ENCODE data around the gene HSD3B7.
"Not testable (repeated sequence)": the region's sequence is repeated elsewhere in the genome, so short reads cannot be mapped to it uniquely, and the experiment has no call there.

The HSD3B7 gene

DNA sequence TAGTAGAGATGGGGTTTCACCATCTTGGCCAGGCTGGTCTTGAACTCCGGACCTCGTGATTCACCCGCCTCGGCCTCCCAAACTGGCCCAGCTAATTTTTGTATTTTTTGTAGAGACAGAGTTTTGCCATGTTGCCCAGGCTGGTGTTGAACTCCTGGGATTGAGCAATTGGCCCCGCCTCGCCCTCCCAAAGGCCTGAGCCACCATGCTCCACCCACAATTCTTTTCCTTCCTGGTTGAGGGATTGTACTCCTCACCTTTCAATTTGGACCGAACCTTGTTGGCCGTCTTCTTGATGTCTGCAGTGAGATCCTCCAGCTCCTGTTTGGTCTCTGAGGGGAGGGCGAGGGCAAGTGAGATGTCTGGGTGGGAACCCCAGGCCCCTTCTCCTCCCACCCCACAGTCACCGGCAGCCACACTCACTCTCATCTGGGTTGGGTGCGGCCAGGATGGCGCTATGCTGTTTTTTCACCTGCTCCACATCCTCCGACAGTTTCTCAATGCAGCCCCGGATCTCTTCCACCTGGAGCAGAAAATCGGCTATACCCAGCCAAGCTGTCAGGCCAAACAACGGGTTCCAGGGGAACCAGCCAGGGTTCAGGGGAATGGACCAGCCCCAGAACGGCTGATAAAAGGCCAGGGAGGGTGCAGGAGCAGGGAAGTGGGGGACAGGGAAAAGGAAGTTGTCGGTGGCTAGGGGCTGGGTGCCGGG lies 15.8 kb downstream of the HSD3B7 start:
- DNase-seq (ENCODE audit: low spot score) = no peak

DNA sequence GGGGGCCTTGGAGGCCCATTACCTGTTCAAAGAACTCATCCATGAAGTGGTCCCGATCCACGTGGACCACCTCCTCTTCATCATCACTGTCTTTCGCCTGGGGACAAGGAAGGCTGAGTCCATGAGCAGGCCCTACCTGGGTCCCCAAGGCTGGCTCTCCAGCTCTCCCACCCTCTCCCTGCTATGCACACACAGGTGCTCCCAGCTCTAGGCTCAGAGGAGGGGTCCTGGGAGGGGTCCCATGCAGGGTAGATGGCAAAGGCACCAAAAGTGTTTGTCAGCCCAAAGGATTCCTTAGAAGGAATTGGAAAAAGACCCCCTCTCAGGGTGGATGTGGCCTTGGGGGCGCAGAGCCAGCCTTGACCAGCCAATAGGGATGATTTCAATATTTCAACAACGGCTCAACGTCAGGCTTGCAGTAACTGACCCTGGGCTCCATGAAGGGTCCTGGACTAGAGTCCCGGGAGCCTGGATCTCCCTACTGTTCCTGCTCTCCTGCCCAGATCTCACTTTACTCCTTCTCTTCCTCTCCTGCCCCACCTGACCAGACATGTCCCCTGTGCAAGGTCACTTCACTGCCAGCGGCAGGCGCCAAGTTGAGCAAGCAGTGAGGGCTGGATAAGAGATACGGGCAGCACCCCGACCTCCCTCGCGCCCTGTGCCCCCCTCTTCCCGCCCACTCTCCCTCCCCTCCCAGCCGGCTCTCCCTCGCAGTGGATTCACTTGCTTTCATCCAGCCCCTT lies 16.7 kb downstream of the HSD3B7 start:
- DNase-seq (ENCODE audit: low spot score) = no peak

DNA sequence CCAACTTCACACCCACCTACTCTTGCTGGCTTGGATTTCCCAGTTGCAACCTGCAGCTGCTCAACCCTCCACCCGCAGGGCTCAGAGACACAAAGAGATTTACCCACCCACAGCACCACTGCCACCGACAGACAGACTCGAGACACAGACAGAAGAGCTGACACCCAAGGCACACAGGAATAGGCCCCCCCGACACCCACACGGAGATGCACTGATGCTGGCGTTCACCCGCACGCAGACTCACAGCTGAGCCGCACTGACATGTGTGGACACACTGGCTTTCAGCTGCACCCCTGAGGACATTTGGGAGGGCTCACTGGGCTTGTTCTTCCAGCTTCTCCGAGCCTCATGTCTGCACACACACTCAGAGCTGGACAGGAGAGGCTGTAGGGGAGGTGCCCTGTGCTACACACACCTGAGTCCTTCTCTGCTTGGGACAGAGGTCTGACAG lies 17.3 kb downstream of the HSD3B7 start:
- DNase-seq (ENCODE audit: low spot score) = no peak

GRCh38 chr16:31002862-31003341 lies 17.9 kb downstream of the HSD3B7 start:
- no peak for DNase-seq (ENCODE audit: low spot score)

DNA sequence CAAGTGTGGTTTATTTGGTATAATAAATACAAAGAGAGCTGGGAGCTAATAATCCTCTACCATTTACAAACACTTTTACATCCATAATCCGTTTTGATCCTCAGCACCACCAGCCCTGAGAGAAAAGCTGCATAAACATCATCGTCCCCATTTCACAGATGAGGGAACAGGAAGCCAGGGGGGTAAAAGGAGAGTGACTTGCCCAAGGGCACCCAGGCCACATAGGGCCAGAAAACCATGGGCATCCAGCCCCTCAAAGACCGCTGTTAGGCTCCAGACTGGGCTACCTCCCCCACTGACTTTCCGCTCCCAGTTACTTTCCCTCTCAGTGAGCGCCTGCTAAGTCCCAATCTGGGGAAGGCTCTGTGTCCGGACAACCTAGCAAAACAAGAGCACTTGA lies 18.7 kb downstream of the HSD3B7 start:
- DNase-seq (ENCODE audit: low spot score) = no peak

DNA sequence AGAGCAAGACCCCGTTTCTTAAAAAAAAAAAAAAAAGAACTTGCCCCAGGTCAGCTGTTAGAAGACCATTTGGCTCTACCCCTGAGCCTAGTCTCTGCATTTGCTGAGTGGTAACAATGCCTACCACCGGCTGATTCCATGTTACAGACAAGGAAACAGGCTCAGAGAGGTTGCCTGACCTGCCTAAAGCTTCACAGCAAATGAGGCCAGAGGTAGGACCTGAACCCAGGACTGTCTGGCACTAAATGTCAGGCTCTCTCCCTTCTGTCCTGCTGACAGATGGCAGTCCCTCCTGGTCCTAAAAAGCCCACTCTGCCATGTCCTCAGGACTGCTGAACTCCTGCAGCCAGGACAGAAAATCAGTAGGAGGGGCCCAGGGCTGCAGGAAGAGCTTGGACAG lies 19.7 kb downstream of the HSD3B7 start:
- no peak for DNase-seq (ENCODE audit: low spot score)

GRCh38 chr16:31005350-31006085 lies 20.5 kb downstream of the HSD3B7 start:
- DNase-seq (ENCODE audit: low spot score) = no peak

DNA sequence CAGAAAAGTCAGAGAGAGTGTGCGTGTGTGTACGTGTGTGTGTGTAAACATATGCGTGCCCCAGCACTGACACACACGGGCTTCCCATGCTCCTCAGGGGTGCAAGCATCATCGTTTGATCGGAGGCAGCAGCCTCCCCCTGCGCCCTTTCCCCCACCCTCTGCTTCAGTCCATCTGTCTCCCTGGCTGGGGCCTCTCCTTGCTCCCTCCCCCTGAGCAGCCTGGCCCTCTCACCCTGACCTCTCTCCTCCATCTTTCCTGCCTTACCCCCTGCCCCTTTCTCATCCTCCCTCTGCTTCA lies 21.0 kb downstream of the HSD3B7 start:
- no peak for DNase-seq (ENCODE audit: low spot score)

DNA sequence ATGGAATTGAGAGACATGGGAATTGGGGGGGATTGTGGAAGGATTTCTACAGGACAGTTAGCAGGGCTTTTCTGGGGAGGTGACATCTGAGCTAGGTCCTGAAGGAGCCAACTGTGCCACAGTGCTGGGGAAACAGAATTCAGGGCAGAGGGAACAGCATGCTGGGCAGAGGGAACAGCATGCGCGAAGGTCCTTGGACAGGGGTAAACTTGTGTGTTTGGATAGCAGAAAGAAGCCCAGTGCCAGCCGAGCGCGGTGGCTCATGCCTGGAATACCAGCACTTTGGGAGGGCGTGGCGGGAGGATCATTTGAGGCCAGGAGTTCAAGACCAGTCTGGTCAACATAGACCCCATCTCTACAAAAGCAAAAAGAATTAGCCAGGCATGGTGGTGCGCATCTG lies 21.6 kb downstream of the HSD3B7 start:
- DNase-seq (ENCODE audit: low spot score) = no peak

- no peak for DNase-seq (ENCODE audit: low spot score)
These were observed 22.7 kb downstream of the HSD3B7 start for GRCh38 chr16:31007684-31008083.

DNA sequence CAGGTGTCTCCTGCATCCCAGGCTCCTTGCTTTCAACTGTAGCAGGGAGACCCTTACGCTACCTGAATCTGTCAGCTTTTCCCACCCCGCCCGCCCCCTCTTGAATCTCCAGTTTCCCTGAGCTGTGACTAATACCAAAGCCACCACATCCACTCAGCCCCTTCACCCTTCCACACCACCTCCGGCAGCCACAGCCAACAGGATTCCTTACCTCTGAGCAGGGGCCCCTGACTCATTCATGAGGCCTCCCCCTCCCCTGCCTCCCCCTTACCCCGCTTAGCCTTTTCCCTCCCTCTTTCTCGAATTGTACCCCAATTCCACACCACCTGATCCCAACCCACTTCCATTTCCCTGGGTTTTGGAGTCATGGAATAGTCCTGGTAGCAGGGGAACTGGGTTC lies 23.1 kb downstream of the HSD3B7 start:
- DNase-seq (ENCODE audit: low spot score) = no peak

DNA sequence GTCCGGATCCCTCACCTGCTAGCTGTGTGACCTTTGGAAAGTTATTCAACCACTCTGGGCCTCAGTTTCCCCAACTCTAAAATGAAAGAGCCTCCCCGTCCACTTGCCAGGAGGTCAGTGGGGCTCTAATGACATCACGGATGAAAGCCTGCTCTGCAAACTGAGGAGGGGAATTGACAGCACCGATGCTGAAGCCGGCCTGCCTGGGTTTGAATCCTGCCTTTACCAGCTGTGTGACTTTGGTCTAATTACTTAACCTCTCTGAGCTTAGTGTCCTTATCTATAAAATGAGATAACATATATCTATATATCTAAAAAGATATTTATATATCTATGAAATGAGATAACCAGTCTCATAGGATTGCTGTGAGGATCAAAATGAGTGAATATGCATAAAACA lies 23.5 kb downstream of the HSD3B7 start:
- DNase-seq (ENCODE audit: low spot score) = no peak

DNA sequence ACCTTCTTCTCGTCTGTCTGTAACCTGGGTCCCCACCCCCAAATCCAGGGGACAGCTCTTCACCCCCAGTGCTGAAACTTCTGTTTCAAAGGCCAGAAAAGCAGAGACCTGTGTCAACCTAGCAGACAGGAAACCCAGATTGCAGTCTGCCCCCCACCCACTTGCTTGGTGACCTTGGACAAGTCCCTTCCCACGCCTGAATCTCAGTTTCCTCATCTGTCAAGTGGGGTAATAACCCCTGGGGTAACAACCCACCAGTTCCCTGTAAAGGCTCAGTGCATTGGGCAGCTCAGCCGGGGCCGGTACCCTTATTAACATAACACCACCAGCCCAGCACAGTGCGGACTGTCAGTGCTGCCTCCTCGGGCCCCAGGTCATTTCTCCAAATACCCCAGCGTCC lies 24.1 kb downstream of the HSD3B7 start:
- DNase-seq (ENCODE audit: low spot score) = no peak

GRCh38 chr16:31009894-31010584 lies 25.0 kb downstream of the HSD3B7 start:
- no peak for DNase-seq (ENCODE audit: low spot score)

- DNase-seq (ENCODE audit: low spot score) = peak; percentile 75
These were observed 25.7 kb downstream of the HSD3B7 start, which contains the start of gene STX1B for GRCh38 chr16:31010585-31011325. Gene STX1B, minus strand, starts transcription at chr16:31010638. Its CDS starts 242 bp downstream, at chr16:31010396.

- DNase-seq (ENCODE audit: low spot score) = not testable (repeated sequence)
These were observed 26.8 kb downstream of the HSD3B7 start for GRCh38 chr16:31011815-31012214.

DNA sequence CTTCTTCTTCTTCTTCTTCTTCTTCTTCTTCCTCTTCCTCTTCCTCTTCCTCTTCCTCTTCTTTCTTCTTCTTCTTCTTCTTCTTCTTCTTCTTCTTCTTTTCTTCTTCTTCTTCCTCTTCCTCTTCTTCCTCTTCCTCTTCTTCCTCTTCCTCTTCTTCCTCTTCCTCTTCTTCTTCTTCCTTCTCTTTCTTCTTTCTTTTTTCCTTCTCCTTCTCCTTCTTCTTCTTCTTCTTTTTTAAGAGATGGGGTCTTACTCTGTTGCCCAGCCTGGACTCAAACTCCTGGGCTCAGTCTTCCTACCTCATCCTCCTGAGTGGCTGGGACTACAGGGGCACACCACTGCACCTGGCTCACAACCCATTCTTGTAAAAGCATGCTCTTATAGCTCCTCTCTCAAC lies 28.3 kb downstream of the HSD3B7 start:
- DNase-seq (ENCODE audit: low spot score) = not testable (repeated sequence)

DNA sequence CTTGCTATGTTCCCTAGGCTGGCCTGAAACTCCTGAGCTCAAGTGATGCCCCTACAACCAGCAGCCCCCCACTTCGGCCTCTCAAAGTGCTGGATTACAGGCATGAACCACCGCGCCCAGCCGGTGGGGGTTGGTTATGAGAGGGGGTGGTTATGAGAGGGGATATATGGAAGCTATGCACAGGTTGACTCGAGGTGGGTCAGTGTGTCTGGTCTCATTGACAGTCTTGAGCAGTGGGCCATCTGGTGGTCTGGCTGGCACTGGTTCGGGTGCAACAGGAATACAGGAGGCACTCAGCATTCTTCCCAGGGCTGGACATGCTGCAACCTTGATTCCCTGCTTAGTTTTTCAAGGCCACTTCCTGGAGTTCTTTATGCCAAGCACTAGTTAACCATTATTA lies 31.0 kb downstream of the HSD3B7 start:
- peak; percentile 34 for DNase-seq (ENCODE audit: low spot score)

DNA sequence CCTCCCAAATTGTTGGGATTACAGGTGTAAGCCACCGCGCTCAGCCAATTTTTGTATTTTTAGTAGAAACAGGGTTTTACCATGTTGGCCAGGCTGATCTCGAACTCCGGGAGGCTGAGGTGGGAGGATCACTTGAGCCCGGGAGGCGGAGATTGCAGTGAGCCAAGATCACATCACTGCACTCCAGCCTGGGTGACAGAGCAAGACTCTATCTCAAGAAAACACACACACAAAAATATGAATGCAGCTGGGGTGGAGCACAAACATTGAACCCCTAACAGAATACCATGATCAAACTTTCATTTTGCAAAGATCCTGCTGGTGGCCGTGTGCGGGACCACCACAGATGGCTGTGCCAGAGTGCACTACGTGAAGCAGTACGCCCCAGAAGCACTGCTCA lies 32.7 kb downstream of the HSD3B7 start:
- DNase-seq (ENCODE audit: low spot score) = not testable (repeated sequence)

DNA sequence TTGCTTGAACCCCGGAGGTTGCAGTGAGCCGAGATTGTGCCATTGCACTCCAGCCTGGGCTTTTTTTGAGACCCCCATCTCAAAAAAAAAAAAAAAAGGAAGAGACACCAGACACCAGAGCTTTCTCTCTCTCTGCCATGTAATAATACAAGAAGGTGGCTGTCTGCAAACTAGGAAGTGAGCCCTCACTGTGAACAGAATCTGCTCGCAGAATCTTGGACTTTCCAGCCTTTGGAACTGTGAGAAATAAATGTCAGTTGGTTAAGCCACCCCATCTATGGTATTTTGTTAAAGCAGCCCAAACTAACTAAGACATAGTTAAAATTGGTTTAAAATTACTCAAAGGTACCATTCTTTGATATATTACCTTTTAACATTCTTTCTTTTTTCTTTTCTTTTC lies 35.5 kb downstream of the HSD3B7 start:
- no peak for DNase-seq (ENCODE audit: low spot score)
